Keratinocyte (primary cell): ENCODE results near the gene ORAI3.

Experiments used
- EZH2 ChIP-seq: IDR thresholded peaks from one replicate; pipeline ENCODE4 v1.6.1; 2012; ENCODE audit warnings: inconsistent platforms, mild to moderate bottlenecking, low read length, moderate library complexity
- TF ChIP-seq, protein P1 (sequence below), 3 experiments: IDR thresholded peaks in 1 of 3; conservative IDR thresholded peaks in 1 of 3; optimal IDR thresholded peaks in 1 of 3; 2 replicates in 2 of 3; 3 replicates in 1 of 3; pipeline versions ENCODE3 to v1.5.1; 2011; ENCODE audit warnings: low read length in 3 of 3, mild to moderate bottlenecking in 3 of 3, moderate library complexity in 2 of 3, control low read depth in 1 of 3, inconsistent platforms in 1 of 3; ENCODE audit not compliant: insufficient read depth in 2 of 3; ENCODE audit errors: extremely low read depth in 1 of 3

DNA sequence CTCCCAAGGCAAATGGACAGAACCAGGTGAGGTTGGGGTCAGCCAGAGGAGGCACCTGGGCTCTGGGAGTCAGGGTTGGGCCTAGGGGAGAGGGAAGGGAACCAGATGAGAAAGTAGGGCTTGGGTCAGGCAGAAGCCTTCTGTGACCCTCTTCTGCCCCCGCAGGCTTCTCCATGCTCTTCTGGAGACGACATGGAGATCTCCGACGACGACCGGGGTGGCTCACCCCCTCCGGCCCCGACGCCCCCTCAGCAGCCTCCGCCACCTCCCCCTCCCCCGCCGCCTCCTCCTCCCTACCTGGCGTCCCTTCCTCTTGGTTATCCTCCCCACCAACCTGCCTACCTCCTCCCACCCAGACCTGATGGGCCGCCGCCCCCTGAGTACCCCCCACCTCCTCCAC, 16.6 kb downstream of the ORAI3 start:
- TF ChIP-seq, protein P1, sequence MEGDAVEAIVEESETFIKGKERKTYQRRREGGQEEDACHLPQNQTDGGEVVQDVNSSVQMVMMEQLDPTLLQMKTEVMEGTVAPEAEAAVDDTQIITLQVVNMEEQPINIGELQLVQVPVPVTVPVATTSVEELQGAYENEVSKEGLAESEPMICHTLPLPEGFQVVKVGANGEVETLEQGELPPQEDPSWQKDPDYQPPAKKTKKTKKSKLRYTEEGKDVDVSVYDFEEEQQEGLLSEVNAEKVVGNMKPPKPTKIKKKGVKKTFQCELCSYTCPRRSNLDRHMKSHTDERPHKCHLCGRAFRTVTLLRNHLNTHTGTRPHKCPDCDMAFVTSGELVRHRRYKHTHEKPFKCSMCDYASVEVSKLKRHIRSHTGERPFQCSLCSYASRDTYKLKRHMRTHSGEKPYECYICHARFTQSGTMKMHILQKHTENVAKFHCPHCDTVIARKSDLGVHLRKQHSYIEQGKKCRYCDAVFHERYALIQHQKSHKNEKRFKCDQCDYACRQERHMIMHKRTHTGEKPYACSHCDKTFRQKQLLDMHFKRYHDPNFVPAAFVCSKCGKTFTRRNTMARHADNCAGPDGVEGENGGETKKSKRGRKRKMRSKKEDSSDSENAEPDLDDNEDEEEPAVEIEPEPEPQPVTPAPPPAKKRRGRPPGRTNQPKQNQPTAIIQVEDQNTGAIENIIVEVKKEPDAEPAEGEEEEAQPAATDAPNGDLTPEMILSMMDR (optimal IDR thresholded peaks at IDR 0.05 in 1 of 3, IDR thresholded peaks at IDR 0.05 in 1 of 3, conservative IDR thresholded peaks at IDR 0.05 in 1 of 3; ENCODE audit: extremely low read depth in 1 of 3, insufficient read depth in 2 of 3, low read length in 3 of 3) = no peak
- no peak for TF ChIP-seq EZH2
